HUES48 (cell line): ENCODE results near the gene TRMT10A.

Source experiments
- H3K27ac ChIP-seq: one replicate; pipeline ENCODE4 v1.7.0; 2013; ENCODE audit warnings: low read depth, low read length, inconsistent platforms
- H3K27me3 ChIP-seq: 2 replicates; pipeline ENCODE4 v1.6.1; 2013; ENCODE audit warnings: mild to moderate bottlenecking, low read length; ENCODE audit not compliant: control insufficient read depth, insufficient read depth
- H3K36me3 ChIP-seq: 2 replicates; pipeline ENCODE4 v1.6.1; 2013; ENCODE audit warnings: low read length; ENCODE audit not compliant: control insufficient read depth, insufficient read depth
- H3K4me1 ChIP-seq: 2 replicates; pipeline ENCODE4 v1.6.1; 2013; ENCODE audit warnings: mild to moderate bottlenecking, low read length; ENCODE audit not compliant: control insufficient read depth, insufficient read depth
- H3K4me3 ChIP-seq: 2 replicates; pipeline ENCODE4 v1.5.1; 2013; ENCODE audit warnings: mild to moderate bottlenecking, low read depth, low read length
- H3K9ac ChIP-seq: 2 replicates; pipeline ENCODE4 v1.6.1; 2013; ENCODE audit warnings: mild to moderate bottlenecking, low read depth, low read length, moderate library complexity
- H3K9me3 ChIP-seq: 2 replicates; pipeline ENCODE4 v1.6.1; 2013; ENCODE audit warnings: low read length; ENCODE audit not compliant: control insufficient read depth, insufficient read depth

TRMT10A gene

GRCh38 chr4:99563310-99564186 is at the start of gene TRMT10A:
Gene TRMT10A, minus strand, starts transcription at chr4:99564039. Its CDS starts 4,701 bp downstream, at chr4:99559338.
- H3K27ac ChIP-seq = peak within 1 kb of the TSS; percentile 98
- H3K4me3 ChIP-seq = peak within 1 kb of the TSS; percentile 83
- no peaks in the 10 kb centered on the region for H3K36me3 ChIP-seq
- H3K27me3 ChIP-seq = no peaks in the 10 kb centered on the region
- H3K9ac ChIP-seq = peak within 1 kb of the TSS; percentile 92
- 0 out of 2 replicates have a peak, but pooled peaks cover 3% of the 10 kb centered on the region for H3K4me1 ChIP-seq
- H3K9me3 ChIP-seq = no peaks in the 10 kb centered on the region

- H3K27ac ChIP-seq = no peak overlapping the region
- no peaks in the 10 kb centered on the region for H3K9me3 ChIP-seq
- H3K9ac ChIP-seq = no peak overlapping the region
- no peak overlapping the region for H3K4me3 ChIP-seq
- no peaks in the 10 kb centered on the region for H3K36me3 ChIP-seq
- no peaks in the 10 kb centered on the region for H3K4me1 ChIP-seq
- no peaks in the 10 kb centered on the region for H3K27me3 ChIP-seq
These were observed 48.9 kb upstream of the TRMT10A start for GRCh38 chr4:99612704-99613103.

GRCh38 chr4:99612281-99612680 is 48.4 kb upstream of the TRMT10A start:
- Histone ChIP-seq H3K27me3 (no peaks in the 10 kb centered on the region), H3K9me3 (no peaks in the 10 kb centered on the region), H3K27ac (no peak overlapping the region), H3K4me1 (no peaks in the 10 kb centered on the region), H3K9ac (no peak overlapping the region), H3K36me3 (no peaks in the 10 kb centered on the region), H3K4me3 (no peak overlapping the region)

- H3K36me3 ChIP-seq = no peaks in the 10 kb centered on the region
- H3K9me3 ChIP-seq = no peaks in the 10 kb centered on the region
- no peak overlapping the region for H3K9ac ChIP-seq
- H3K27me3 ChIP-seq = no peaks in the 10 kb centered on the region
- H3K4me1 ChIP-seq = no peaks in the 10 kb centered on the region
- H3K27ac ChIP-seq = no peak overlapping the region
- H3K4me3 ChIP-seq = no peak overlapping the region
These were observed 46.9 kb upstream of the TRMT10A start for GRCh38 chr4:99610605-99611175.

- no peak overlapping the region for H3K27ac ChIP-seq
- no peaks in the 10 kb centered on the region for H3K9me3 ChIP-seq
- H3K9ac ChIP-seq = no peak overlapping the region
- no peaks in the 10 kb centered on the region for H3K27me3 ChIP-seq
- H3K36me3 ChIP-seq = no peaks in the 10 kb centered on the region
- no peak overlapping the region for H3K4me3 ChIP-seq
- H3K4me1 ChIP-seq = no peaks in the 10 kb centered on the region
These were observed 44.6 kb upstream of the TRMT10A start for GRCh38 chr4:99608417-99608816.

GRCh38 chr4:99606716-99607115 is 42.9 kb upstream of the TRMT10A start:
- no peaks in the 10 kb centered on the region for H3K36me3 ChIP-seq
- H3K27me3 ChIP-seq = no peaks in the 10 kb centered on the region
- no peaks in the 10 kb centered on the region for H3K4me1 ChIP-seq
- no peaks in the 10 kb centered on the region for H3K9me3 ChIP-seq
- H3K27ac ChIP-seq = no peak overlapping the region
- H3K9ac ChIP-seq = no peak overlapping the region
- H3K4me3 ChIP-seq = no peak overlapping the region

- Histone ChIP-seq H3K36me3 (no peaks in the 10 kb centered on the region), H3K4me3 (no peak overlapping the region), H3K9ac (no peak overlapping the region), H3K27ac (no peak overlapping the region), H3K4me1 (no peaks in the 10 kb centered on the region), H3K27me3 (no peaks in the 10 kb centered on the region), H3K9me3 (no peaks in the 10 kb centered on the region)
These were observed 31.0 kb upstream of the TRMT10A start for GRCh38 chr4:99594818-99595217.

- no peak overlapping the region for H3K9ac ChIP-seq
- H3K27me3 ChIP-seq = no peaks in the 10 kb centered on the region
- no peaks in the 10 kb centered on the region for H3K36me3 ChIP-seq
- no peaks in the 10 kb centered on the region for H3K4me1 ChIP-seq
- H3K9me3 ChIP-seq = no peaks in the 10 kb centered on the region
- no peak overlapping the region for H3K4me3 ChIP-seq
- H3K27ac ChIP-seq = no peak overlapping the region
These were observed 30.2 kb upstream of the TRMT10A start for GRCh38 chr4:99593781-99594641.

GRCh38 chr4:99591757-99592156 is 27.9 kb upstream of the TRMT10A start:
- Histone ChIP-seq H3K4me3 (no peak overlapping the region), H3K27me3 (no peaks in the 10 kb centered on the region), H3K9ac (no peak overlapping the region), H3K36me3 (no peaks in the 10 kb centered on the region), H3K27ac (no peak overlapping the region), H3K4me1 (no peaks in the 10 kb centered on the region), H3K9me3 (no peaks in the 10 kb centered on the region)

- no peaks in the 10 kb centered on the region for H3K36me3 ChIP-seq
- H3K4me3 ChIP-seq = no peak overlapping the region
- H3K27ac ChIP-seq = no peak overlapping the region
- H3K9me3 ChIP-seq = no peaks in the 10 kb centered on the region
- no peak overlapping the region for H3K9ac ChIP-seq
- no peaks in the 10 kb centered on the region for H3K4me1 ChIP-seq
- no peaks in the 10 kb centered on the region for H3K27me3 ChIP-seq
These were observed 24.0 kb upstream of the TRMT10A start for GRCh38 chr4:99587803-99588202.
